GM12873 (cell line): ENCODE data around the gene SBDS.
"Not testable (repeated sequence)": the region's sequence is repeated elsewhere in the genome, so short reads cannot be mapped to it uniquely, and the experiment has no call there.

ENCODE experiments used
- CTCF ChIP-seq: IDR thresholded peaks from 2 replicates; pipeline ENCODE4 v1.5.1; 2012; ENCODE audit warnings: low read depth, mild to moderate bottlenecking, moderate library complexity, low read length, control low read depth; ENCODE audit not compliant: insufficient read depth; ENCODE audit errors: missing control alignments

SBDS gene

DNA sequence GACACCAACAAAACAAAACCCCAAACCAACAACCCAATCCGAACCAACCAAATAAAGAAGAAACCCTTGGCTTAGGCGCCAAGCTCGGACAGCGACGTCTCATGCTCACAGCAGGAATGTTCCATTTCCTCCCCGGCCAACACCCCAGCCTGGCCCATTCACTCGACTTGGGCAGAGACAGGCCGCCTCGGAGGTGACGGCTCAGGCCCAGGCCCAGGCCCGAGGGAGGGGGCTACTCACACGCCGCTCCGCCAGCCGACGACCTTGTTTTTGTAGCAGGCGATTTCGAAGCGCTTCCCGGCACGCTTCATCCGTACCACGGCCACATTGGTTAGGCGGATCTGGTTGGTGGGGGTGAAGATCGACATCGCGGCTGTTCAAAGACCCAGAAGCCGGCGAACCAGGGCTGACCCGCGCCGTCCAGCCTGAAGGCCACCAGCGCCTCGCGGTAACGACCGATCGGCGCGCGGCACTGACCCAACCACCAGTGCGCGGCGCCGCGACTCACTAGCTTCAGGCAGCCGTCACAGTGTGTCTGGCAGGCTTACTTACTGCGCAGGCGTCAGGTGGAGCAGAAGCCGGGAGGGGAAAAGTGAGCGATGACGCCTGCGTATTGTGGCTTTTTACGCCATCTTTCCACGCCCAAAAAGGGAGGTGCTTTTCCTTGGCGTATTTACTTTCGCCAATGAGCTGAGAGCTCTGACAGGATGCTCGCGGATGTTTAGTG, at the start of gene SBDS:
Gene SBDS (minus strand): TSS at position 537 of the 727 bp plus-strand sequence. CDS start 169 bp downstream, at position 368.
- TF ChIP-seq CTCF = not testable (repeated sequence)

DNA sequence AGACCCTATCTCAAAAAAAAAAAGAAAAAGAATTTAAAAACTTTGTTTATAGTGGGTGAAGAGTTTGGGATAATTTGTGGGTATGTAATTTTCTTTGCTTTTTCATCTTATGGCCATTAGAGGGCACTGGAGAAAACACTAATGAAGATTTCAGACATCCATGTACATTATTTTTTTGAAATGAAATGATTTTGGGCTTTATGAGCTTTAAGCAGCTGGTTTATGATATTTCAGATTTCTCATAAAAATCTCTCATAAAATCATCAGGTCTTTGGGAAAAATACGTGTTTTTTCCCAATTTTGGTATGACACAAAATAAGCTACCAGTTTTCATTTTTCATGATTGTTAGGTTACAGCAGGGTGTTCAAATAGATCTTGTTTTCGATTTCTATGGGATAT, 45.4 kb upstream of the SBDS start:
- peak; percentile 30 for TF ChIP-seq CTCF

GRCh38 chr7:67033251-67033650, 37.9 kb upstream of the SBDS start:
- no peak for TF ChIP-seq CTCF

DNA sequence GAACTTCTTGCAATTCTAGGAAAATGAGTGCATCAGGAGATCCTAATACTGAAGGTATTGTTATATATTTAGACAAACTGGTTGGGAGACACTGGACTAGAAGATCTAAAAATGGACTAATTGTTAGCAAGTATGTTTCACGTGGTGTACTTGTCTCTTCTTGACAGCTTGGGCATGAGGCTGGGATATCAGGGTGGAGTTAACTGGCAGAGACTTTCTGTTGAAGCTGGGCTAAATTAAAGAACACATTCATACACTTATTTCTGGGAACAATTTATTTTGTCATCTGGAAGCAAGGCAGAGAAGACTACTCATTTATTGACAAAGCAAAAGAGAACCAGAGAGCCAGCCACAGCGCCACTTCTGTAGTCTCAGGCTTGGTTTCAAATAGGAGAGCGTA, 27.1 kb upstream of the SBDS start:
- no peak for TF ChIP-seq CTCF

DNA sequence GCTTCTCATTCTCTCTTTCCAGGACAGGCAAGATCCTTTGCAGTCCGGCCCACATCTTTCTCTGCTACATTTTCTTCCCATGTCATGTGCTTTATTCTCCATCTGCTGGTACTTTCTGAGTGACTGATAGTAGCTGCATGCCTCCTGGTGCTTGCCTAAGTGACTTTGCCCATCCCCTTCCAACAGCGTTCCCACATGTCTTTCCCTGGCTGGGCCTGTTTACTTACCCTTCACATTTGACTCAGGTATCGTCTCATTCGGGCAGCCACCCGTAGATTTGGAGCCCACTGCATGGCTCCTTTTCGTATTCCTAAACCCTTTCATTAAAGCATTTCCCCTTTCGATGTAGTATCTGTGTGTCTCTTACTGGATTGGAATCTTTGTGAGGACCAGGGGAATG, 25.9 kb upstream of the SBDS start:
- no peak for TF ChIP-seq CTCF

DNA sequence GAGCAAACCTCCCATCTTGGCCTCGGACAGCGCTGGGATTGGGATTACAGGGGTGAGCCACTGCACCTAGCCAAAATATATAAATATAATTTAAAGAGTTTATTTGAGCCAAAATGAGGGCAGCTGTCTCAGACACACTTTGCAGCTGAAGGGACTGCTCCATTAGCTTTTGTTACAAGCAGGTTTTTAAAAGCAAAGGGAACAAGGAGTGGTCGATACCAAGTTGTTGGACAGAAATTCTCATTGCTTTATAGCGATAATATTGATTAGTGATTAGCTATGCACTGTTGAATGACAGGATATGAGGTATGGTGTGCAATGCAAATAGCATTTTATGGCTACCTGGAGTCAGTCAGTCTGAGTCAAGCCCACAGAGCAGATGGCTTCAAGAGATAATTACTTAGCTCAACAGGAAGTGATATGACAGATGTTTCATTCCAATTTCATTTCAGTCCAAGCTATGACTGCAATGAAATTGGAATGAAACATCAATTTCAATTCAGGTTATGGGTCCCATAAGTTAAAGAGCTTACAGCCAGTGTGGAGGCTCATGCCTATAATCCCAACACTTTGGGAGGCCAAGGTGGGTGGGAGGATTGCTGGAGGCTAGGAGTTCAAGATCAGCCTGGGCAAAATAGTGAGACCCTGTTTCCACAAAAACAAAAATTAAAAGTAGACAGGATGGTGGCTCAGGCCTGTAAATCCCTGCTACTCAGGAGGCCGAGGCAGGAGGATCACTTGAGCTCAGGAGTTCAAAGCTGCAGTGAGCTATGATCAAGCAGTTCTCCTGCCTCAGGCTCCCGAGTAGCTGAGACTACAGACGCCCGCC, 24.4 kb upstream of the SBDS start:
- no peak for TF ChIP-seq CTCF

- TF ChIP-seq CTCF = no peak
These were observed 23.6 kb upstream of the SBDS start for GRCh38 chr7:67018940-67019339.
